Epidermal melanocyte (primary cell): ENCODE results near the gene COA7.
"Not testable (repeated sequence)": the region's sequence is repeated elsewhere in the genome, so short reads cannot be mapped to it uniquely, and the experiment has no call there.

ENCODE experiments used
- DNase-seq: peaks from one replicate; pipeline ENCODE4 v3.0.0; 2011; ENCODE audit warnings: low spot score; ENCODE audit not compliant: insufficient read length

The COA7 gene

GRCh38 chr1:52697795-52698674 is at the start of gene COA7:
COA7 (minus strand) TSS chr1:52698347; CDS start chr1:52698326, 21 bp downstream.
- DNase-seq, result peak; percentile 54

- no peak for DNase-seq
Measured at GRCh38 chr1:52747450-52747849, 49.3 kb upstream of the COA7 start.

- DNase-seq, result no peak
Measured at GRCh38 chr1:52746189-52746588, 48.0 kb upstream of the COA7 start.

- no peak for DNase-seq
Measured at GRCh38 chr1:52741259-52741658, 43.1 kb upstream of the COA7 start.

- DNase-seq, result no peak
Measured at GRCh38 chr1:52739699-52740467, 41.7 kb upstream of the COA7 start.

GRCh38 chr1:52738893-52739292 is 40.7 kb upstream of the COA7 start:
- DNase-seq, result no peak

- DNase-seq, result no peak
Measured at GRCh38 chr1:52738148-52738547, 40.0 kb upstream of the COA7 start.

- not testable (repeated sequence) for DNase-seq
Measured at GRCh38 chr1:52735371-52735770, 37.2 kb upstream of the COA7 start.

GRCh38 chr1:52733368-52733767 is 35.2 kb upstream of the COA7 start:
- DNase-seq, result no peak

GRCh38 chr1:52727956-52728656 is 30.0 kb upstream of the COA7 start:
- DNase-seq, result no peak

GRCh38 chr1:52727114-52727586 is 29.0 kb upstream of the COA7 start:
- DNase-seq, result peak; percentile 20

- DNase-seq, result peak; percentile 98
Measured at GRCh38 chr1:52726265-52727113, 28.3 kb upstream of the COA7 start, which contains the start of gene ZYG11B. ZYG11B (plus strand) TSS chr1:52726453; CDS start chr1:52726654, 201 bp downstream.

GRCh38 chr1:52725903-52726264 is 27.7 kb upstream of the COA7 start:
- DNase-seq, result no peak

- DNase-seq, result no peak
Measured at GRCh38 chr1:52723260-52723659, 25.1 kb upstream of the COA7 start.

- DNase-seq, result not testable (repeated sequence)
Measured at GRCh38 chr1:52715296-52715695, 17.1 kb upstream of the COA7 start.

GRCh38 chr1:52713590-52713989 is 15.4 kb upstream of the COA7 start:
- no peak for DNase-seq

- no peak for DNase-seq
Measured at GRCh38 chr1:52709016-52709415, 10.9 kb upstream of the COA7 start.

- no peak for DNase-seq
Measured at GRCh38 chr1:52707927-52708655, 9.9 kb upstream of the COA7 start.

GRCh38 chr1:52706941-52707926 is 9.1 kb upstream of the COA7 start:
- no peak for DNase-seq
